Vagina (tissue), 2 donors: ENCODE results near the gene GIGYF2.

Source experiments
- CTCF ChIP-seq, 3 experiments: fragments of 450-650 bp in 2 of 3; fragments of 200-600 bp in 1 of 3; sonication (generic) in 1 of 3; IDR thresholded peaks; one replicate each; pipeline ENCODE4 v1.5.1; 2017 to 2019; ENCODE audit warnings: antibody characterized with exemption in 3 of 3, mild to moderate bottlenecking in 2 of 3, moderate library complexity in 2 of 3
- POLR2A ChIP-seq, 2 donors: fragments of 450-650 bp; IDR thresholded peaks; one replicate each; pipeline ENCODE4 v1.6.1; 2017; ENCODE audit warnings: antibody characterized with exemption in 2 of 2, mild to moderate bottlenecking in 2 of 2, moderate library complexity in 2 of 2
- POLR2AphosphoS5 ChIP-seq, 2 donors: sonication (generic); formaldehyde crosslinking; IDR thresholded peaks; one replicate each; pipeline ENCODE4 v1.9.0; 2017; ENCODE audit warnings: antibody characterized with exemption in 2 of 2, mild to moderate bottlenecking in 2 of 2, low read depth in 1 of 2; ENCODE audit not compliant: insufficient read depth in 1 of 2

GRCh38 chr2:232873292-232873908 is 176.3 kb downstream of the GIGYF2 start:
- TF ChIP-seq CTCF (IDR thresholded peaks at IDR 0.05) (no peak), POLR2AphosphoS5 (IDR thresholded peaks at IDR 0.05; ENCODE audit: insufficient read depth in 1 of 2, low read depth in 1 of 2) (no peak), POLR2A (IDR thresholded peaks at IDR 0.05) (no peak)
